ENCODE measurements around the gene PYGM. TPM values are rescaled to one million over a fixed set of nuclear protein-coding genes. Genes with fewer than 3 reads are reported as not detected.
A peak's percentile ranks its signal among the peaks of the same experiment; 100 is the strongest.

The PYGM gene
- total RNA-seq, 1 experiment from 2014 or later: 6.6 TPM

- TF ChIP-seq E2F4 (CRISPR knock-in tag; IDR thresholded peaks at IDR 0.05; ENCODE audit: borderline replicate concordance, low read depth) (peak; percentile 74), ATF2 (CRISPR knock-in tag; IDR thresholded peaks at IDR 0.05; ENCODE audit: borderline replicate concordance, low read depth) (no peak), ERG (CRISPR knock-in tag; IDR thresholded peaks at IDR 0.05) (no peak), NR3C1 (CRISPR knock-in tag; conservative IDR thresholded peaks at IDR 0.05; ENCODE audit: low read depth) (no peak), GABPB1 (CRISPR knock-in tag; IDR thresholded peaks at IDR 0.05) (no peak), ZNF532 (CRISPR knock-in tag; IDR thresholded peaks at IDR 0.05; ENCODE audit: borderline replicate concordance) (no peak), ZNF416 (CRISPR knock-in tag; IDR thresholded peaks at IDR 0.05) (0 out of 2 replicates have a peak, but pooled peaks have one; percentile 14), FOXP4 (CRISPR knock-in tag; IDR thresholded peaks at IDR 0.05) (peak; percentile 93), KAT7 (CRISPR knock-in tag; IDR thresholded peaks at IDR 0.05; ENCODE audit: borderline replicate concordance) (peak; percentile 92; the same call in 1 of the 2 replicates), NFYB (CRISPR knock-in tag; conservative IDR thresholded peaks at IDR 0.05; ENCODE audit: low read depth) (peak; percentile 48), ZNF138 (CRISPR knock-in tag; conservative IDR thresholded peaks at IDR 0.05) (0 out of 2 replicates have a peak, but pooled peaks have one; percentile 64), HMGA2 (CRISPR knock-in tag; IDR thresholded peaks at IDR 0.05) (no peak), NFE2L1 (CRISPR knock-in tag; IDR thresholded peaks at IDR 0.05) (peak; percentile 87), USF2 (CRISPR knock-in tag; IDR thresholded peaks at IDR 0.05) (no peak), FOXK1 (CRISPR knock-in tag; IDR thresholded peaks at IDR 0.05) (peak; percentile 67; the same call in 1 of the 2 replicates), ZNF232 (CRISPR knock-in tag; IDR thresholded peaks at IDR 0.05) (no peak), JAZF1 (CRISPR knock-in tag; IDR thresholded peaks at IDR 0.05) (no peak), ARID4B (CRISPR knock-in tag; IDR thresholded peaks at IDR 0.05; ENCODE audit: borderline replicate concordance) (no peak; the same call in 1 of the 2 replicates), ZNF425 (CRISPR knock-in tag; conservative IDR thresholded peaks at IDR 0.05) (no peak), SP1 (CRISPR knock-in tag; conservative IDR thresholded peaks at IDR 0.05) (no peak)
Observed at GRCh38 chr11:64713016-64713707, 46.6 kb downstream of the PYGM start (continued).
